Fibroblast of skin of left quadriceps (primary cell): ENCODE data around the gene PET117.
A peak's percentile ranks its signal among the peaks of the same experiment; 100 is the strongest.
"Not testable (repeated sequence)": the region's sequence is repeated elsewhere in the genome, so short reads cannot be mapped to it uniquely, and the experiment has no call there.

Experiments
- DNase-seq, 2 experiments: peaks; one replicate each; pipeline ENCODE4 v3.0.0-alpha.2; 2013; ENCODE audit warnings: low read depth in 2 of 2

The PET117 gene, protein sequence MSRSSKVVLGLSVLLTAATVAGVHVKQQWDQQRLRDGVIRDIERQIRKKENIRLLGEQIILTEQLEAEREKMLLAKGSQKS

DNA sequence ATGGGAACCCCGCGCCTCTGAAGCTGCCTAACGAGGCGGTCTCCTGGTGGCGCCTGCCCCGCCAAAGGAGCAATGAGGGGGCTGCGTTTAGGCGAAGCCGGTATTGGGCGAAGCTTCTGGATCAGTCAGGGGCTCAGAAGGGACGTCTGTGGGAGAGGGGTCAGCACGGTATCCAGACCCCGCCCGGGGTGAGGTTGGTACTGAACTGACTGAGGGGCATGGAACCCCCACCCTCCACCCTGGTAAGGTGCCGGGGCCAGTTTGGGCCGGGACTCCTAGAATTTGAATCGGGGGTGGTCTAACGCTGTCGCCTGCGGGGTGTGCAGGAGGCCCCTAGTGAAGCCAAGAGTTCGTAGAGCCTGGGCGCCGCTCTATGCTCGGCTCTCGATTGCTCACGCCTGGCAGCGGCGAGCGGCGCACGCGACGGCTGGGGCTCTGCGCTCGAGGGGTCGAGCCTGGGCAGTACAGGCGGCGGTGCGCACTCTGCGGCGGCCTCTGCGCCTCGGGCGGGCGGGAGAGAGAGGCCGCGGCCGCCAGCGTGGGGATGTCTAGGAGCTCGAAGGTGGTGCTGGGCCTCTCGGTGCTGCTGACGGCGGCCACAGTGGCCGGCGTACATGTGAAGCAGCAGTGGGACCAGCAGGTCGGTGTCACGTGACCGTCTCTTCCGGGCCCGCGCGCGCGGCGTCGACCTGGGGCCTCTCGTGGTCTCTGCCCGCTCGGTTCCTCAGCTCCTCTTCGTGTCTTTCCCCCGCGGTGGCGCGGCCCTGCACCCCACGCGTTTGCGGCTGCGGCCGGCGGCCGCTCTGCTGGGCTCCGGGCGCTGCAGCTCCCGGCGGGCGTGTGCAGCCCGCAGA lies at the start of gene PET117, which contains the start of gene KAT14:
TSS of gene PET117 (plus strand) at position 452 of the 854 bp plus-strand sequence. CDS start at position 545, 93 bp downstream.
TSS of gene KAT14 (plus strand) at position 452 of the 854 bp plus-strand sequence. CDS start 4,798 bp downstream, outside the sequence.
- DNase-seq: peak; percentile 89 to 90

DNA sequence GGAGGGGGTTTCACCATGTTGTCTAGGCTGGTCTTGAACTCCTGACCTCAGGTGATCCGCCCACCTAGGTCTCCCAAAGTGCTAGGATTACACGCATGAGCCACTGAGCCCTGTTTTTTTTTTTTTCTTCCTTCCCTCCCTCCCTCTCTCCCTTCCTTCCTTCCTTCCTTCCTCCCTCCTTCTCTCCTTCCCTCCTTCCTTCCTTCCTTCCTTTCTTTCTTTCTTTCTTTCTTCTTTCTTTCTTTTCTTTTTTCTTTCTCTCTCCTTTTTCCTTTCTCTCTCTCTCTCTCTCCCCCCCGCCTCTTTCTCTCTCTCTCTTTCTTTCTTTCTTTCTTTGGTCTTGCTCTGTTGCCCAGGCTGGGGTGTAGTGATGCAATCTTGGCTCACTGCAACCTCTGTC lies 49.4 kb upstream of the PET117 start:
- DNase-seq: not testable (repeated sequence)

DNA sequence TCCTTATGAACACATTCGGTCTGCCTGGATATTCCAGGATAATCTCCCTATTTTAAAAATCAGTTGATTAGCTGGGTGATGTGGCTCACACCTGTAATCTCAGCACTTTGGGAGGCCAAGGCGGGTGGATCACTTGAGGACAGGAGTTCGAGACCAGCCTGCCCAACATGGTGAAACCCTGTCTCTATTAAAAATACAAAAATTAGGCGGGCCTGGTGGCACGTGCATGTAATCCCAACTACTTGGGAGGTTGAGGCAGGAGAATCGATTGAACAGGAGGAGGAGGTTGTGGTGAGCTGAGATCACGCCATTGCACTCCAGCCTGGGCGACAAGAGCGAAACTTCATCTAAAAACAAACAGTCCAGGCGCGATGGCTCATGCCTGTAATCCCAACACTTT lies 48.8 kb upstream of the PET117 start:
- not testable (repeated sequence) for DNase-seq

DNA sequence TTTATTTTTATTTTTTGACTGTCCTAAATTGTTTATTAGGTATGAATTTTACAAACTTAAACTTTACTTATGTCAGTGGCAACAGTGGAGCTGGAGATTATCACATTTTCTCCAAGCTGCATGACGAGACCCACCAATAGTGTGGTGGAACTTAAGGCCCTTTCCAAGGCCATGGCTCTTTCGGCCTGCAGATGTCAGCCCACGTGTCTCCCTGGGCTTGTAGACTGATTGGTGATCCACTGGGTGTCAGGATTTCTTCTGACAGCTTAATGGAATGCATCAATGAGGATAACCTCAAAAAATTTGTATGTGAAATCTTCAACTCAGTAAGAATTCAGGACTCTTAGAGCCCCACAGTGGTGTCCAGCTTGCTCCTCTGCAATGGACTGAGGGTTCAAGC lies 47.6 kb upstream of the PET117 start:
- DNase-seq: no peak

DNA sequence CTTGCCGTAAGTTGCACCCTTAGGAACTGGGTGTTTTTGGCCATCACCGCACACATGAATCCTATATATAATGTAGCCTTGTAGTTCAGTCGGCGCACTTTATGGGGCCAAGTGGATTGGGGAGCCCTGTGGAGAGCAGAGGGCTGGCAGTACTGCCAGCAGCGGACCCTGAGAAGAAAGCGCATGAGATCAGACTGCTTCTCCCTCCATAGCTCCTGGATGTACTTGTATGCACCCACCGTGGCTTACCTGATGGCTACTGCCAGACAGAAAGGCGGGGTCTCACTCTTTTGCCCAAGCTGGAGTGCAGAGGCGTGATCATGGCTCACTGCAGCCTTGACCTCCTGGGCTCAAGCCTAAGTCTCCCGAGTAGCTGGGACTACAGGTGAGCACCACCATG lies 47.2 kb upstream of the PET117 start:
- DNase-seq: no peak

DNA sequence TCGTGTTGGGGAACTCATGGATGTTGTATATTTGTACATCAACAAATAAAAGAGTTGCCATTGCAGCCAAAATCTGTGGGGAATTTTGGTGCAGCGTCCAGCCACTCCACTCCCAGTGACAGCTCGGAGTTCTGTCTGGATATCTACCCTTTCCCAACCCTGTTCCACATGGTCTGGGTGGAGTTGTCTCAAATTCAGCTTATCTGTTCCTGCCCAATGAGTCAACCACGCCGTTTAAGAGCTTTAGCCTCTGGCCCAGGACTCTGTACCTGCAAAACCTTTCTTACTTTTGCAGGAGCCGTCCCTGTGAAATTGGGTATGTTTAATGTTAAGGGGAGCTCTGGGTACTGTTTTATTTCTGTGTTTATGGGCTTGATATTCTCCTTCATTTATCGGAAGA lies 46.0 kb upstream of the PET117 start:
- DNase-seq: no peak

DNA sequence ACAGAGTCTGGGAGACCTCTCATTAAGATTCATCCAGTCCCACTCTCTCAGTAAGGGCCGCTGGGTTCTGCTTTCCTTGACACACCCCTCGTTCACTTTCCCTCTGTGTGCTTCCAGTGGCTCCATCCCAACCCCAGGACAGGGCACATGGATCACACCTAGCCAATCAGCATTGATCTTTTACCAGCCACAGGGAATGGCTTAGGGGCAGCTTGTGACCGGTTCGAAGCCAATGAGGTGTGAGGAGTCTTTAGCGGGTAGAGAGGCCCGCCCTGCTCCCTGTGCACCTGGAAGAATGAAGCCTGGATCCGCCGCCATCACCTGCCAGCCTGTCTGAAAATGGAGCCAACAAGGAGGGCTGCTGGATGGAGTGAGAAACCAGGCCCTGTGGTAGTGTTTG lies 44.8 kb upstream of the PET117 start:
- DNase-seq: no peak

DNA sequence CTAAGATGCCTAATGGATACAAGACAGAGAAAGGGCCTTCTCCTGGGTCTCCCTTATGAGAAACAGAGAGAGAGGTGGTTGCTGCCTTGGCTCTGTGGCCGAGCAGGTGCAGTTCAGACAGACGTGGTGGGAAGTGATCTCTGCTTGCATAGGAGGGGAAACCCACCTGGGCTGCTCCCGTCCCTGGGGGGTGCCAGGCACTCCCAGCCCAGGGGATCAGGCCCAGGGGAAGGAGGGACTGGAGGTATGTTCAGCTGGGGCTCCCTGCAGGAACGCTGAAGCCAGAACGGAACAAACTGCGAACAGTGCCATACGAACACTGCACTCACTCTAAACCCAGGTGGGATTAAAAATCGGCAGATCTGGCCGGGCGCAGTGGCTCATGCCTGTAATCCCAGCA lies 44.3 kb upstream of the PET117 start:
- DNase-seq: no peak

DNA sequence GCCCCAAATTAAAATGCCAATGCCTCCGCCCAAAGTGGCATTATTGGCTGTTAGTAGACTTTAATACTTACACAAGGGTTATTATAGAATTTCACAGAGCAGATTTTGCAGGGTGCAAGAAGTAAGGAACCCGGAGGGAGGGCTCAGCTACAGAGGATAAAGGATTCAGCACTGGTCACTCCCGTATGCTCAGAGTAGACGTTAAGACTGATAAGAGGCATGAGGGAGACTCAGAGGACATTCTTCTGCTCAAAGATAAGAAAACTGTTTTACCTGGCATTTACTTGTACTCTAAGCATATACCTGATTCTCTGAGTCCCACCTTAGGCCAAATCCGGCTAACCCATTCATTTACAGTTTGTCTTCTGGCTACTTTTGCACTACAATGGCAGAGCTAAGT lies 43.5 kb upstream of the PET117 start:
- DNase-seq: no peak

DNA sequence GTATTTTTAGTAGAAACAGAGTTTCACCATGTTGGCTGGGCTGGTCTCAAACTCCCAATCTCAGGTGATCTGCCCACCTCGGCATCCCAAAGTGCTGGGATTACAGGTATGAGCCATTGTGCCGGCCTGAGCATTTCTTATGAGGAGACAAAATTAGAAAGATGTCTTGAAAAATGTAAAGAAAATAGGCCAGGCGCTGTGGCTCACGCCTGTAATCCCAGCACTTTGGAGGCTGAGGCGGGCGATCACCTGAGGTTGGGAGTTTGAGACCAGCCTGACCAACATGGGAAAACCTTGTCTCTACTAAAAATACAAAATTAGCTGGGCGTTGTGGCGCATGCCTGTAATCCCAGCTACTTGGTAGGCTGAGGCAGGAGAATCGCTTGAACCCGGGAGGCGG lies 37.1 kb upstream of the PET117 start:
- not testable (repeated sequence) for DNase-seq

DNA sequence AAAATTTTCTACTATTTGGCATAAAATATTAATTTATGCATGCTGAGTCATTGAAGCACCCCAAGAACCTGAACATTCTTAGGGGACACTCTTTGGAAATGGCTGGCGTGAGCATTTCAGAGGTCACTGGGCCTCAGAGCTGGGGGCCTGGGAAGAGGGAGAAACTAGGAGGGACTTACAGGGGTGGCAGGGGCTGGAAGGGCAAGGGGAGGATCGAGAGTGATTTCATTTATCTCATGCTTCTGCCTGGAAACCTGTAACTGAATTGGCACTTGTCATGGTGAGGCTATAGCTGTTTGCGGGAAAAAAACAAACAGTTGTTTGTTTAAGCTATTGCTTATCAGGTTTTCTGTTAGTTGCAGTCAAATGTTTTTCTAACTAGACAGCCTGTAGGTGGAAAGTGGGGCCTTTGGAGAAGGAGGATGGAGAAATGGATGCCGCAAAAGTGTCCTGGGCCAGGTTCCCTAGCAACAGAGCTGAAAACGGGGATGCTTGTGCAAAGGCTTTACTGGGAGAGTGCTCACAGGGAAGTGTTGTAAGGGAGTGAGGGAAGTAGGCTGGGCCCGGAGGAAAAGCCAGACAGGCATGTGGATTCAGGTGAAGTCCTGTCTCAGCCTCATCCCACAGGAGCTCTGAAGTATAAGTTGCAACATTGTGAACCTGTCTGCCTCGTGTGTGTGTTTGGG lies 36.4 kb upstream of the PET117 start:
- no peak for DNase-seq

DNA sequence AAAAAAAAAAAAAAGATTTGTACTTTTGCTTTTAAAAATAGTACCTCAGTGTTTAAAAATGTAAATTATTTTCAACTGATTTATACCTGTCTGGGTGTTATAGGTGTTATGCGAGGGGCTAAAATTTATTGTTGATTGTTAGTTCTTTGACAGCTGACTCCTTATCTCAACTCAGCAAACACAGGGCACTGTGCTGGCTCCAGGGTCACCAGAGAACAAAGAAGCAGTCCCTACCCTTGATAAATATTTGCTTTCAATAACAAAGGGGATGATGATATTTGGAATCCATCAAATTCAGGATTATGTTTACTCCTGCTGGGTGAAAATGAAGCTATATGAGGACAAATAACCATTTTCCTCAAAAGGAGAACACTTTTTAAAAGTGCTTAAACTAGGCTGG lies 34.2 kb upstream of the PET117 start:
- DNase-seq: no peak

DNA sequence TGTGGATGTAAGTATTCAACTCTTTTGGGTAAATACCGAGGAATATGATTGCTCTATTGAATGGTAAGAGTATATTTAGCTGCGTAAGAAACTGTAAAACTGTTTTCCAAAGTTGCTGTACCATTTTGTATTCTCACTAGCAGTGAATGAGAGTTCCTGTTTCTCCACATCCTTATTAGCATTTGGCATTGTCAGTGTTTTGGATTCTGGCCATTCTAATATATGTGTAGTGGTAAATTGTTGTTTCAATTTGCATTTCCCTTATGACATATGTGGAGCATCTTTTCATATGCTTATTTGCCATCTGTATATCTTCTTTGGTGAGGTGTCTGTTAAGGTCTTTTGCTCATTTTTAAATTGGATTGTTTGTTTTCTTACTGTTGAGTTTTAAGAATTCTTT lies 29.3 kb upstream of the PET117 start:
- DNase-seq: no peak

DNA sequence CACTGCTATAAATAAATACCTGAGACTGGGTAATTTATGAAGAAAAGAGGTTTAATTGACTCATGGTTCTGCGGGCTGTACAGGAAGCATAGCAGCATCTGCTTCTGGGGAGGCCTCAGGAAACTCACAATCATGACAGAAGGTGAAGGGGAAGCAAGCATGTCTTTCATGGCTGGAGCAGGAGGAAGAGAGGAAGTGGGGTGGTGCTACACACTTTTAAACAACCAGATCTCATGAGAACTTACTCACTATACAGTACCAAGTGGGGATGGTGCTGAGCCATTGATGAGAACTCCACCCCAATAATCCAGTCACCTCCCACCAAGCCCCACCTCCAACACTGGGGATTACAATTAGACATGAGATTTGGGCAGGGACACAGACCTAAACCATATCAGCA lies 9.1 kb upstream of the PET117 start:
- not testable (repeated sequence) for DNase-seq

DNA sequence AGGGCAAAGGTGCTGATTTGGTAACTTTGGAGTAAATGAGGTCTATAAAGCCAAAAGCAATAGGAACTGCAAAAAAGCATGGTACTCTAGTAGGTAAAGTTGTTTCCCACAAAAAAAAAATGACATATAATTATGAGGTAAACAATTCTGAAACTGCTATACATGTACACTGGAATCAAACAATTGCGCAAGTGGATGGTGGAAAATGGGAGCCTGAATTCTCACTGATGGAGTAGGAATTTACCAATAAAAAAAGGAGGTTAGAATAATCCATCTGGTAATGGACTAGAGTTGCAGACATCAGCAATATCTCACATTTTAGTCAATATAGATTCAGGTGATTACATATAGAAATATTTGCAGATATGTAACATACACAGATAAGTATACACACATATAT lies 5.0 kb upstream of the PET117 start:
- no peak for DNase-seq

DNA sequence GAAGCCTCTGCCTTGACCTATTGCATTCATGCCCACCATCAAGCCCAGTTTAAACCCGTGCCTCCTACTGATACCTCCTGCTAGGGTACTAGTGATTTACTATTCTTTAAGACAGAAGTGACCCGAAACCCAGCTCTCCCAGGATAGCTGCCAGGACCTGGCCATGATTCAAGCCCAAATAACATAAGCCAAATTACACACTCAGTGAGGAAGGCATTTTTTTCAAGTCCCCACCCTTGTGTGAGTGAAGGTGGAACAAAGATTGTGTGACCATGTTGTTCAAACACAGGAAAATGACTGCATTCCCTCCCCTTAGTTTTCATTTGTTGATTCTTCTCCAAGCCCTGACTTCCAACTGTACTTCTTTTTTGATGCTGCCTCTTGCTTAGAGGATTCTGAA lies 3.7 kb upstream of the PET117 start:
- DNase-seq: no peak

DNA sequence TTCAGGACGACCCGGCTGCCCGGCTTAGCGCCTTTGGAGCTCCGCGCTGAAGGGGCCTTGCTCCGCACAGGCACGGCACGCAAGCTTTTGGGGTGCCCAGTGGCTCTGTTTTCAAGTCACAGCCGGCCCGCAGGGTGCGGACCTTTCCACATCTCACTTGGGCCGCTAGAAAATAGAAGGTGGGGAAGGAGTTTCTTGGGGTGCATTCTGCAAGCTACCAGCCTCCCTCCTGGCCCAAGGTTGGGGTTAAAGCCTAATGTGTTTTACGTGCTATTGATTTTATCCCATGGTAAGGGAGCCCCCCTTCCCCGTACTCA lies 561 bp downstream of the PET117 start:
- DNase-seq: no peak

DNA sequence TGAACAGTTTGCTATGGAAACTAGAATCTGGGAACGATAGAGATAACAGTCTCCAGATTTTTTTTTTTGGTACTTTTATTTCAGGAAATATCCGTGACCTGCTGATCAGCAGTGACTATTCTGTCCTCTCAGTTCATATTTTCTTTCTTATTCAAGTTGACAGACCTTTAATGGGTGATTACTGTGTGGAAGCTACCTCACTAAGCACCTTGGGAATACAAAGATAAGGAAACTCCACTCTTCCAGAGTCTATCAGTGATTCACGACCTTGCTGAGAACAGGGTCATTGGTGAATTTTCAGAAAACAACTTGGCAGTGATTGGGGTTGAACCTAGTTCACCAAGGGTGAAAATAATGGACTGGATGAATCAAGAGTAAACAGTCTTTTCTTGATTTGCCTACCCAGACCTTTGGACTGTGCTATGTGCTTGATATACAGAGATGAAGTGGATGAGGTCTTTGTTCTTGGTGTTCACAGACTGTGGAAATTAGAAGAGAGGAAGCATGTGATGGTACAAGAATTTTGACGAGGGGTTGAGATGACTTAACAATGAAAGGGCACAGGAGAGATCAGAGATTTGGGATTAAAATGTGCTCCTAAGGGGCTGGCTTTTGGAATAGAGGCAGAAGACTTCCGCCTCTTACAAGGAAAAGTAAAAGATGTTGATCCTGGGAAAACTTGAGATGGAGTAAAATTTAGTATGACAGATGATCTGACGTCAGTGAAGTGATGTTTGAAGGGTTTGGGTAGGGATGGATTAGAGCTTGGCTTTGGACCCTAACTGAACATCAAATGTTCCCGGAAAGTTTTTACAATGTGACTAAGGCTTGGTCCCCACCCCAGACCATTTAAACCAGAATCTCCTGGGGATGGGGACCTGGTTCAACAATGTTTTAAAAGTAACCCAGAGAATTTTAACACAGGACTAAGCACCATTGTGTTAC lies 1.2 kb downstream of the PET117 start:
- DNase-seq: no peak

DNA sequence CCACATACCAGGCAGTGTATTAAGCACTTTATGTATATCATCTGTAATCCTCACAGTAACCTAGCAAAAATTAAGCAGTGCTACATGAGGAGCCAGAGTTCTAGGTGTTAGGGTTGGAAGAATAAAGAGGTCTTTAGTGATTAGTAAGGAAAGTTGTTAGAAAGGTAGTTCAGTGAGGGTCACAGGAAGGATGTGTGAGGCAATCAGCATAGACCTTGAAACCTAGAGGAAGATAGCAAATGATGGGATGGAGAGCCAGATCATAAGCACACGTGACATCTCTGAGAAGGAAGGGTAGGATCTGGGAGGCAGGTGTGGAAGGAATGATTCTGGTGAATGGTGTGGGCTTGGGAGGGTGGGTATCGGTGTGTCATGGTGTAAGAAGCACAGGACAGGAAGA lies 2.2 kb downstream of the PET117 start:
- DNase-seq: no peak

DNA sequence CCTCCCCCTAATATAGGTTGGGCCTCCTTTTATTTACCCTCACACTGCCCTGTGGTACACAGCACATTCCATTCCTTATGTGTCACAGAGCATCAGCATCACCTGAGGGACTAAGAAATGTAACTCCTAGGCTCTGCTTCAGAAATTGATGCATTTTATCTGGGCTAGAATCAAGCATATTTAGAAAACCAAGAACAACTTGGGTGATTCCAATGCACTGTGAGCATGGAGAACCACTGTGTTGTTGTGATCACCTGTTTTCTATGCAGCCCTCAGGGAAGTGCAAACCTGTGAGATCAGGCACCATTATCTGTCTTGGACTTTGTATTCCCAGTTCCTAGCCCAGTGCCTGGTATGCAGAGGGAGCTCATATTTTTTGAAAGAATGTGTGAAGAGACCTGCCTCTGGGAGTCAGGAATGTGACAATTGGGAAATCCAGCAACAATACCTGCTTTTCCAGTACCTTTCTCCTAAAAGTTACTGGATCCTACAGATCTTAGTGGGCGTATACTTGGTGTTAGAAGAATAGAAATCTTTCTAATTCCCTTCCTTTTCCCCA lies 7.0 kb downstream of the PET117 start:
- DNase-seq: no peak

DNA sequence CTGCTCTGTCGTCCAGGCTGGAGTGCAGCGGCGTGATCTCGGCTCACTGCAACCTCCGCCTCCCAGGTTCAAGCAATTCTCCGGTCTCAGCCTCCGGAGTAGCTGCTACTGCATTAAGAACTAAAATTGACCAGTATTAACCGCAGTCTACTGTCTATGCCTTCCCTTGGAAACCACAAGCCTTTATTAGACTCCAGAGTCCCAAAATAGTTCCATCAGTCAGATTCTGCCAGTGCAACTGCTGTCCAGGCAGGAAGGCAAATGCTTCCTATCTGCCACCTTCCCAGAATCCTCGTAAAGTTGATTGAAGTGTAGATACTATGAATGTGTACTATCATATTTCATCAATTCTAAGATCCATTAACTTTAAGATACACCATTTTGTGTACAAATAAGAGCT lies 16.7 kb downstream of the PET117 start:
- no peak for DNase-seq

DNA sequence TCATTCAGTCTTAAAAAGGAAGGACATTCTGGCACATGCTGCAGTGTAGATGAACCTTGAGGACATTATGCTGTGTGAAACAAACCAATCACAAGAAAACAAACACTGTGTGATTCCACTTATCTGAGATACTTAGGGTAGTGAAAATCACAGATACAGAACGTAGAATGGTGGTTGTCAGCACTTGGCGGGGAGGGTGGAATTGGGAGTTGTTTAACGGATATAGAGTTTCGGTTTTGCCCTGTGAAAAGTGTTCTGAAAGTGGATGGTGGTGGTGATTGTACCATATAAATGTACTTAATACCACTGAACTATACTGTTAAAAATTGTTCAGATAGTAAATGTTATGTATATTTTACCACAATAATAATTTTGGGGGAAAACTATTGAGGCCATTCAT lies 18.4 kb downstream of the PET117 start:
- DNase-seq: no peak
